HG03432 (cell line): ENCODE data around the gene SMAP1.

Experiments used
- ATAC-seq: cut with Tn5 transposase; IDR thresholded peaks from one replicate; pipeline ENCODE4 v1.9.1; 2021; ENCODE audit warnings: mild to moderate bottlenecking, moderate library complexity; ENCODE audit not compliant: unreplicated experiment

SMAP1 gene

DNA sequence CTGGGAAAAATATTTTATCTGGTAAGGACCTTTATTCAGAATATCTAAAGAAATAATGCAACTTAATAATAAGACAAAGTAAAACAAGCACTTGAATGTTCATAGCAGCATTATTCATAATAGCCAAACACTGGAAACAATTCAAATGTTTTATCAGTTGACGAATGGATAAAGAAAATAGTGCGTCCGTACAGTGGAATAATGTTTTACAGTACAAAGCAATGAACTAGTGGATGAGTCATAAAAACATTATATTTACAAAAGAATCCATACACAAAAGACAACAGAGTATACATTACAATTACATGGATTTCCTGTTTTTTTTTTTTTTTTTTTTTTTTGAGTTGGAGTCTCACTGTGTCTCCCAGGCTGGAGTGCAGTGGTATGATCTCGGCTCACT is 12.7 kb downstream of the SMAP1 start:
- no peak for ATAC-seq

DNA sequence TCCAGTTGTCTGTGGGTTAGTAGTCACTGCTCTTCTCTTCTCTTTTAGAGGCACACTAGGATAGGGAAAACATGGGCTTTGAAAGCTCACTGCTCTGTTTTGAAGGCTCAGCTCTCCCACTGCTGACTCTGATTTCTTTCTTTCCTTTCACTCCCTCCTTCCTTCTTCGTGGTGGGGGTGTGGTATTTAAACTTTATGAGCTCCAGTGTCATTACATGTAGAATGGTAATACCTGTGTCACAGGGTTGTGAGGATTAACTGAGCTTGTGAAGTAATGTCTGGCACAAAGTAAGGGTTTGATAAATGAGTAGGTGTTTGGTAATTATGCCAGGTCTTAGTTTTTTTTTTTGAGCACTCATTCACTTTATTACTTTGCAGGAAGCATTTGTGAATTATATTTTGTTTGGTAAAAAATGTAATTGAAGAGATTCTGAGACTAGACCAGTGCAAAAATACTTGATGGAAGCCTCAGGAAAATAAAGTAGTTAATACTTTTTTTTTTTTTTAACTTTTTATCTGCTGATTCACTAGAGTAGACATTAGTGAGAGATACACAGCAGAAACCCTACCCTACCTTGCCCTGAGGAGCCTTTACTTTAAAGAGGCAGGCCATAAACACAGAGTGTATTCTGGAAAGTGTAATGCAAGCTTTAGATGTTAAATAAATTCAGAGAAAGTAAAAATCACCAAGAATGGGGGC is 17.3 kb downstream of the SMAP1 start:
- ATAC-seq: no peak

DNA sequence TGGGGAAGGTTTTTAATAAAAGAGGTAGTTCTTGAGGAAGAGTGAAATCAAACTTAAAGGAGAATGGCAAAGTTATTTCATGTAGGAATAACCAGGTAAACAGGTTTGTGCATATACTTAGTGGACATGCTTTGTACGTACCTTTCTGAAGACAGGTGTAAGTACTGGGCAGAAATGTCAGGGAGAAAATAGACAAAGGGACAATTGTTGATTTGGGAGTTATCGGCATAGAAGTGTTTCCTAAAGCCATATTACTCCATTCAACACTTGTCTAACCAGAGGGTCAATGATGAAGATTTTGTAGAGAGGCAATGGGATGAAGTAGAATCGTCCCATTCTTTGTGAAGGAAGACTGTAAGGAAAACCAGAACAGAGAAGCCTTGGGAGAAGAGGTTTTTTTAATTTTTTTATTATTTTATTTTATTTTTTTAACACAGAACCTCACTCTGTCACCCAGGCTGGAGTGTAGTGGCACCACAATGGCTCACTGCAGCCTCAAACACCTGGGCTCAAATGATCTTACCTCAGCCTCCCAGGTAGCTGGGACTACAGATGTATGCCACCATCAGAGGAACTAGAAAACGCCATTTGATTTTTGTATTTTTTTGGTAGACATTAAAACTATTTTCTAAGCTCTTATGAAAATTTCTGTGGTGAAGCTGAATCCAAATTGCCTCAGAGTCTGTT is 18.0 kb downstream of the SMAP1 start:
- no peak for ATAC-seq

DNA sequence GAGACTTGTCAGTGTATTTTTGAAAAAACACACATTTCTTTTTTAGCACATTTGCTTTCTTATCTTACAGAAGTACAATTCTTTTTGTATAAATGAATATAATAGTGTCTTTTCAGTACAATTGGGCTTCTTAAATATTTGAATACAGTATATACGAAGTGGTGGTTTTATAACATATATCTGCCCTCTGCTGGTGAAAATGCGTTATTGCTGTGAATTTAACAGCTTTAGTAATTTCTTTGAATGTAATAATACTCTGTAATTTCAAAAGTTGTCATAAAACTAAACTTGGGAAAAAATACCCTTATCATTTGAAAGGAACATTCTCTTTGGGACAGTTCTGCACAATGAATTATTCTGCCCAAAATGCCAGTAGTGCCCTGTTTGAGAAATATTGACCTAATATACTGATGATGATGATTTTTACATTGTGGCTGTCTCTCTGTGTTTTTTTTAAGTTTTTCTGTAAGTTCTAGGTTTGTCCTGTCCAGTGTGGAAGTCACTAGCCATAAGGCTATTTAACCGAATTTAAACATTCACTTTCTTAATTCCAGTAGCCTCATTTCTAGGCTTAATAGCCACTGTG is 19.0 kb downstream of the SMAP1 start:
- ATAC-seq: no peak

GRCh38 chr6:70693887-70694286 is 26.2 kb downstream of the SMAP1 start:
- ATAC-seq: no peak

DNA sequence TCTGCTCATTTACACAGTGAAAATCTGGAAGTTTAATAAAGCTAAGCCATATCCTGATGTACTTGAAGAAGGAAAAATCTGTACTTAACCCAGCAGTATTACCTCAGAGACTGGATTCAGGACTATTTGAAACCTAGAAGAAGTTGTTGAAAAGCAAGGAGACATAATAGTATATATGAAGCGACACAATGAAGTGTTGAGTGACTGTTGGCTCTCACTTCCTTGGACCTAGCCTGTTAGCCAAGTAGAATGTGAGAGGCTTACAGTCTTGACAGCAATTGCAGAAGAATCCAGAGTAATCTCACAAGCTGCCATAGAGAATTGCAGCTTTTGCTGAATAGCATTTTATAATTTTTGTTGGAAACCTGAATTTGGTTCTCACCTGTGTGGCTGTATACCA is 26.7 kb downstream of the SMAP1 start:
- ATAC-seq: no peak

GRCh38 chr6:70700922-70701876 is 33.5 kb downstream of the SMAP1 start:
- ATAC-seq: no peak

GRCh38 chr6:70705772-70706171 is 38.1 kb downstream of the SMAP1 start:
- no peak for ATAC-seq

DNA sequence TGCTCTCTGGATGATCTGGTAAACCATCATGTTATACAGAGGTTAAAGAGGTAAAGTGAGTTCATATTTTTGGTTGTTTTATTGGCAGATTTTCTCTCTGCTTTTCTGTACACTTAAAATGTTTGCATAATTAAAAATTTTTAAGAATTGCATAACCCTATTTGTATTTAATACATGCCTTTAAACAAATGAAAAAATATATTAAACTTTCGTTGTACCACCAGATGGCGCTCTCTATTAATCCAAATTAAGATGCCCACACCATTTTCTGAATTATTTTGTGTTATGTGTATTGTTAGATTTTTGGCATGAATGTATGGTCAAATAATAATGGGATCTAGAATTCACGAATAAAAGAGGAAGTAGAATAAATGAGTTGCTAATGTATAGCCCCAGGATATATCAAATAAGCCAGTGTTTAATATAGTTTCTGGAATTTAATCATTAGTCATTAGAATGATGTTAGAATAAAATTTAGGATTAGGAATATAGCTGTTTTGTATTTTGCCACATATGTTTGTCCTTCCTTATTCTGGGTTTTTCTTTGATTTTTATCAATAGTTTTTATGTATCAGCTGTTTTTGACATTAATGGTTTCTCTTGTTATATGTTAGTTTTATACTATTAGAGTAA is 38.9 kb downstream of the SMAP1 start:
- no peak for ATAC-seq

GRCh38 chr6:70707893-70708292 is 40.2 kb downstream of the SMAP1 start:
- ATAC-seq: no peak

DNA sequence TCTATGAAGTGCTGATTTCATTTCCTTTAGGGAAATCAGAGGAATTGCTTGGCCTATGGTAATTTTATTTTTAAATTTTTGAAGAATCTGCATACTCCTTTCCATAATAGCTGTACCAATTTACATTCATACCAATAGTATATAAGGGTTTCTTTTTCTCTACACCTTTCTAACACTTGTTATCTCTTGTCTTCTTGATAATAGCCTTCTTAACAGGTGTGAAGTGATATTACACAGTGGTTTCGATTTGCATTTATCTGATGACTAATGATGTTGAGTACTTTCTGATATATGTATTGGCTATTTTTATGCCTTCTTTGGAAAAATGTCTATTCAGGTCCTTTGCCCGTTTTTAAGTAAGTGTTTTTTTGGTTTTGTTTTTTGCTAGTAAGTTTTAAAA is 40.8 kb downstream of the SMAP1 start:
- ATAC-seq: peak; percentile 37

- no peak for ATAC-seq
These were observed 42.1 kb downstream of the SMAP1 start for GRCh38 chr6:70709826-70710225.

DNA sequence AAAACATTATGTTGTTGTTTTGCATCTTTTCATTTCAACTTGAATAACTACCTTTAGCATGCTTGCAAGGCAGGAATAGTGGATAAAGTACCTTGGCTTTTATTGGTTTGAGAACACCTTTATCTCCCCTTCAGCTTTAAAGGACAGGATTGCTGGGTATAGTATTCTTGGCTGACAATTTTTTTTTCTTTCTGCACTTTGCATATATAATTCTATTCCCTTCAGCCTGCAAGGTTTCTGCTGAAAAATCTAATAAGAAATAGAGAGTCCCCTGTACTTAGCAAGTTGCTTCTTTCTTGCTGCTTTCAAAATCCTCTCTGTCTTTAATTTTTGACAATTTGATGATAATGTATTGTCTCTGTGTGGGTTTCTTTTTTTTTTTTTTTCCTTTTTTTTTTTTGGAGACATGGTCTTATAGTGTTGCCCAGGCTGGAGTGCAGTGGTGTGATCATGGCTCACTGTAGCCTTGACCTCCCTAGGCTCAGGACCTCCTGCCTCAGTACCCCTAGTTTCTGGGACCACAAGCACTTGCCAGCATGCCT is 47.1 kb downstream of the SMAP1 start:
- ATAC-seq: no peak

DNA sequence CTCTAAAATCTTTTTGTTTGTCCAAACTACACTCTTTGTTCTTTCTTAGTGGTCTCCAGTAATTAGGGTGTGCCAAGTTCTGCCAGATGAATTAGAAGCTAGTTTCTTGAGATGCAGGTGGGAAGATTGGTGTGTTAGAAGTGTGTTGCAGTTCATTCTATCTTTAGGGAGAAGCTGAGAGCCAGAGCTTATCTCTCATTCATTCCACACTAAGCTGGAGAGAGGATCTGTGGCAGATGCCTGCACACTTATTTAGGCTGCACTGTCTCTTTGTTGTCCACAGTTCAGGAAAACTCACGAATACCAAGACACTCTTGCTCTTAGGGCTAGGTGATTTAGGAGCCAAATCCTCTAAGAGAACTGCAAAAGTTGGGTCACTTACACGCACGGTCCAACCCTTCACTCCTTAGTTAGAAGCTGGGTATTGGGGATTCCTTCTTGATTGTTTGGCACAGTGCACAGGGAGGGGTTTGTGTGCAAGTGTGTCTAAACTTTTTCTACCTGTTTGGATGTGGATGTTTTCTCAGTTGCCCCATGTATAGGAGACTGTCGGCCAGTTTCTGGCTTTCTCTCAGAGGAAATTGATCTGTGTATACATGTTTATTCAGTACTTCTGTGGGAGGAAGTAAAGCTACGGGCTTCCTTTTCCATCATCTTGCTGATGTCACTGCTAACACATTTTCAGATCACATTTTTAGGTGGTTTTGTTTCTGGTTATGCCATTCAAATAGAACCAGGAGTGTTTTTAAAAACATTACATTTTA is 49.5 kb downstream of the SMAP1 start:
- ATAC-seq: peak; percentile 49

- ATAC-seq: no peak
These were observed 56.8 kb downstream of the SMAP1 start for GRCh38 chr6:70724524-70724923.

DNA sequence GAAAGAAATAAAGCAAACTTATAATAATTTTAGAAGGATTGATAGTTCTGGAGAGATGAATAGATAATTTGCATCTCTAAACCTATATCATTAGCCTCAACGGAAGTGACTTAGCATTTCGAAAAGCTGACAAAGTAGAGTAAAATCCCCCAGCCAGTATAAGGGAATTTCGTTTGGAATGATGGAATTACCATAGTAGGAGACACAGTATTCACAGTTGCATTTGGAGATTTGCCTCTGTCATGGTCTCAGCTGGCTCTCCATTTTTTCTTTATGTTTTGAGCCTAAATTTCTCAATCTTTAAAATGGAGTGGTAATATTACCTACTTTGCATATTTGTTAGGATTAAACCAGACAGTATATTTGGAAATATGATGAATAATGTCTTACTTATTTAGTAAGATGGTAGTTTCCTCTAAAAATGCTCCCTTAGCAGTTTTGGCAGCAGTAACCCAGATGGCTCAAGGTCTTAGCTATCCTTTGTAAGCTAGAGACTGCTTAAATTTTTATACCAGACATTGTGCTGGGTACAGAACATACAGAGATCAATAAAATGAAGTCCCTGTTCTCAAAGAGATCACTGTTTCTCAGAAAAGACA is 58.2 kb downstream of the SMAP1 start:
- no peak for ATAC-seq

GRCh38 chr6:70734381-70734780 is 66.7 kb downstream of the SMAP1 start:
- no peak for ATAC-seq

DNA sequence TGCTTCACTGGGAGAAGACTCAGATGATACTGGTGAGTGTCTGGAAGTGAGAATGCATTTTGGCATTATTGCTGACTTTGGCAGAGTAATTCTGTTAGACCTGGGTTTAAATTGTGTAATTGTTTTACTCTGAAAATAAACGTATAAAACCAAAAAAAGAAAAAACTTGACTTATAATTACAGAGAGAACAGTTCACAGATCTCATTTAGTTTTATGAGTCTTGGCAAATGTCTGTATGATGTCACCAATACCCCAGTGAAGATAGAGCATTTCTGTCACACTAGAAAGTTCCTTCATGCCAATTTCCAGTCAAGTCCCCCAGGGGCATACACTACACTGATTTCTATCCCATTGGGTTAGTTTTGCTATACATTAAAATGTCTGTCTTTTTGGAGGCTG is 67.3 kb downstream of the SMAP1 start:
- ATAC-seq: no peak

DNA sequence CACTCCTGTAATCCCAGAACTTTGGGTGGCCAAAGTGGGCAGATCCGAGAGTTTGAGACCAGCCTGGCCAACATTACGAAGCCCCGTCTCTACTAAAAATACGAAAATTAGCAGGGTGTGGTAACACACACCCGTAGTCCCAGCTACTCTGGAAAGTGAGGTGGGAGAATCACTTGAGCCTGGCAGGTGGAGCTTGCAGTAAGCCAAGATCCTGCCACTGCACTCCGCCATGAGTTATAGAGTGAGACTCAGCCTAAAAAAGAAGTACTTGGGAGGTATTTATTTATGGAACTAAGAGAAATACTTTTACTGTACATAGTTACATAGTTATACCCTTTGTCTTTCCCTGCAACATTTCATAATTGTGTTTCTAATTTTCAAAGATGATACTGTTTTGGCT is 67.8 kb downstream of the SMAP1 start:
- ATAC-seq: no peak
